Measurements from ENCODE around the gene PMPCA. TPM values are rescaled to one million over a fixed set of nuclear protein-coding genes. Genes with fewer than 3 reads are reported as not detected.

The PMPCA gene
- total and polyA plus RNA-seq, 2 of the 8 experiments (the other 6 are each of a cell fraction or from before 2014, with no cell fraction given): 60.0 to 88.2 TPM

GRCh38 chr9:136393531-136393930 is 16.9 kb upstream of the PMPCA start:
- Histone ChIP-seq H4K91ac (replicated peaks; ENCODE audit: insufficient read length, low read length) (no peak overlapping the region), H3K36me3 (ENCODE audit: control insufficient read depth in 2 of 4, insufficient read depth in 4 of 4, low read length in 3 of 4) (peaks cover 40 to 81% (median 68%) of the 10 kb centered on the region in 4 experiments), H3K4me2 (ENCODE audit: insufficient read depth in 1 of 2, low read depth in 2 of 2, low read length in 2 of 2) (no peak overlapping the region), H3K23ac (ENCODE audit: insufficient read length) (no peak overlapping the region), H4K8ac (ENCODE audit: extremely low read depth, insufficient read depth, low read length) (no peak overlapping the region), H3K23me2 (ENCODE audit: low read depth, low read length) (0 out of 2 replicates have a peak, but pooled peaks cover under 1% of the 10 kb centered on the region), H2BK12ac (ENCODE audit: low read depth, low read length) (no peak overlapping the region), H2BK15ac (ENCODE audit: low read length) (no peak overlapping the region), H3K14ac (ENCODE audit: insufficient read length) (no peak overlapping the region), H2AFZ (ENCODE audit: low read length) (no peak overlapping the region), H3K79me2 (ENCODE audit: control insufficient read depth in 1 of 2, insufficient read depth in 2 of 2, low read length in 2 of 2) (peaks cover 0 to 13% of the 10 kb centered on the region in 2 experiments; a peak in 2 of 4 replicates), H2BK120ac (replicated peaks; ENCODE audit: low read depth, low read length) (no peak overlapping the region), H2BK5ac (ENCODE audit: low read depth, low read length) (no peak overlapping the region), H3K4me1 (replicated peaks in 1 of 4; ENCODE audit: control insufficient read depth in 3 of 4, insufficient read depth in 4 of 4, low read length in 3 of 4) (peaks cover 0 to 1% (median under 1%) of the 10 kb centered on the region in 4 experiments; a peak in 5 of 7 replicates), H3K18ac (ENCODE audit: extremely low read depth, low read length) (no peak overlapping the region), H3K56ac (replicated peaks; ENCODE audit: insufficient read length, low read depth, low read length) (no peak overlapping the region), H4K20me1 (replicated peaks in 1 of 2; ENCODE audit: control insufficient read depth in 1 of 2, insufficient read depth in 2 of 2, low read length in 2 of 2) (peaks cover 5 to 11% of the 10 kb centered on the region in 2 experiments), H3K27me3 (replicated peaks in 1 of 4; ENCODE audit: control insufficient read depth in 3 of 4, extremely low read depth in 1 of 4, insufficient read depth in 3 of 4, low read length in 3 of 4) (no peaks in the 10 kb centered on the region), H4K5ac (ENCODE audit: insufficient read length, low read depth, low read length) (no peak overlapping the region), H3K9me3 (ENCODE audit: insufficient read depth in 2 of 2, low read depth in 1 of 2, low read length in 1 of 2) (no peaks in the 10 kb centered on the region), H3K4ac (replicated peaks; ENCODE audit: insufficient read length, low read depth, low read length) (no peak overlapping the region), H2BK20ac (ENCODE audit: low read length) (no peak overlapping the region), H2AK5ac (ENCODE audit: low read depth, low read length) (no peak overlapping the region), H3K9ac (replicated peaks in 1 of 4; ENCODE audit: extremely low read depth in 1 of 4, low read depth in 3 of 4, low read length in 3 of 4) (no peak overlapping the region), H3K4me3 (ENCODE audit: extremely low read depth in 1 of 4, insufficient read depth in 2 of 4, low read depth in 3 of 4, low read length in 4 of 4) (no peak overlapping the region), H3K27ac (ENCODE audit: low read depth, low read length) (no peak overlapping the region), H3K79me1 (ENCODE audit: low read depth, low read length) (peaks cover 7% of the 10 kb centered on the region; the same call in 1 of the 2 replicates)
- ChIA-PET CTCF (ENCODE audit: partially characterized antibody) (interaction anchor here (0.9 to 1.2 kb wide), 3 partner anchors 10 to 71 kb away, joined by 3 read pairs; no protein-coding TSS in a partner anchor), POLR2A (ENCODE audit: partially characterized antibody) (interaction anchor here (0.8 to 14.6 kb wide), 12 partner anchors 4 to 82 kb away, joined by 3 to 139 read pairs (median 6); partner anchors contain the start of genes ENTR1, PMPCA and SNAPC4)
- FAIRE-seq: no peak
- DNase-seq (ENCODE audit: low read depth in 1 of 2, low spot score in 2 of 2): no peak
- WGBS, 2 experiments (ENCODE audit: extremely low coverage in 1 of 2, insufficient coverage in 1 of 2, insufficient read length in 1 of 2, insufficient replicate concordance in 2 of 2, low coverage in 1 of 2, low lambda C conversion rate in 2 of 2, missing lambda C conversion rate in 1 of 2): 95% methylated on average over 17 of the region's 17 CpGs; no CpG with 5 or more reads in 1 of the 2 experiments
- no peak for TF ChIP-seq BRCA1 (IDR thresholded peaks at IDR 0.05; ENCODE audit: low read depth, low read length)
- no peak for TF ChIP-seq ZNF274 (IDR thresholded peaks at IDR 0.05; ENCODE audit: borderline replicate concordance, extremely low read depth, low read length)
- no peak for TF ChIP-seq BCL11A (IDR thresholded peaks at IDR 0.05; ENCODE audit: low read depth in 2 of 2, low read length in 2 of 2)
- TF ChIP-seq RAD21 (IDR thresholded peaks at IDR 0.05 in 1 of 2, conservative IDR thresholded peaks at IDR 0.05 in 1 of 2; ENCODE audit: low read depth in 2 of 2, low read length in 2 of 2): no peak
- TF ChIP-seq, protein P1, sequence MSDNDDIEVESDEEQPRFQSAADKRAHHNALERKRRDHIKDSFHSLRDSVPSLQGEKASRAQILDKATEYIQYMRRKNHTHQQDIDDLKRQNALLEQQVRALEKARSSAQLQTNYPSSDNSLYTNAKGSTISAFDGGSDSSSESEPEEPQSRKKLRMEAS (IDR thresholded peaks at IDR 0.05): no peak
- TF ChIP-seq GTF2F1 (IDR thresholded peaks at IDR 0.05; ENCODE audit: borderline replicate concordance, low read depth, low read length): no peak
- TF ChIP-seq KDM4A (IDR thresholded peaks at IDR 0.05; ENCODE audit: low read depth, low read length, severe bottlenecking): no peak
- TF ChIP-seq CTBP2 (IDR thresholded peaks at IDR 0.05; ENCODE audit: borderline replicate concordance, insufficient read depth, insufficient read length, low read length): no peak
- no peak for TF ChIP-seq POLR2AphosphoS5 (IDR thresholded peaks at IDR 0.05; ENCODE audit: low read depth, low read length)
- TF ChIP-seq YY1 (IDR thresholded peaks at IDR 0.05; ENCODE audit: low read depth, low read length): no peak

All from H1 (cell line).